HFFc6 (cell line): ENCODE data around the gene ICA1L. TPM values are rescaled to one million over a fixed set of nuclear protein-coding genes. Genes with fewer than 3 reads are reported as not detected.

Experiments
- DNase-seq: peaks from one replicate; pipeline ENCODE4 v3.0.0-alpha.2; 2018
- H3K27ac Mint-ChIP-seq: 2 replicates; pipeline ENCODE4 v1.8.0; 2020; ENCODE audit warnings: mild to moderate bottlenecking, mixed read lengths
- H3K27me3 Mint-ChIP-seq: 2 replicates; pipeline ENCODE4 v1.8.0; 2021; ENCODE audit warnings: mild to moderate bottlenecking, moderate library complexity, mixed read lengths; ENCODE audit not compliant: insufficient read depth
- H3K36me3 Mint-ChIP-seq: 2 replicates; pipeline ENCODE4 v1.8.0; 2021; ENCODE audit warnings: low read depth, mixed read lengths
- H3K4me1 Mint-ChIP-seq: 2 replicates; pipeline ENCODE4 v1.8.0; 2020; ENCODE audit warnings: low read depth, mixed read lengths
- H3K4me3 Mint-ChIP-seq: 2 replicates; pipeline ENCODE4 v1.8.0; 2020; ENCODE audit warnings: mild to moderate bottlenecking, moderate library complexity, mixed read lengths
- H3K9me3 Mint-ChIP-seq: 2 replicates; pipeline ENCODE4 v1.8.0; 2020; ENCODE audit warnings: mild to moderate bottlenecking, mixed read lengths
- total RNA-seq, 6 experiments: library from RNA; stranded (reverse); fragmentation: NEBNext Ultra II Directional; extraction: Animal tissue kit (Norgen Biotek cat#: 25700); gene quantifications; 2 replicates in 1 of 6; 3 replicates in 5 of 6; pipeline ENCODE4 v1.2.3, GENCODE V29; 2021
- TF ChIP-seq, protein P1 (sequence below): fragments of 200-600 bp; sonication (generic); IDR thresholded peaks from 2 replicates; pipeline ENCODE4 v1.5.0; 2021; ENCODE audit warnings: antibody characterized with exemption, mild to moderate bottlenecking

The ICA1L gene
- total RNA-seq, 6 experiments from 2014 or later, result 2.6 to 4.5 (median 3.2) TPM

DNA sequence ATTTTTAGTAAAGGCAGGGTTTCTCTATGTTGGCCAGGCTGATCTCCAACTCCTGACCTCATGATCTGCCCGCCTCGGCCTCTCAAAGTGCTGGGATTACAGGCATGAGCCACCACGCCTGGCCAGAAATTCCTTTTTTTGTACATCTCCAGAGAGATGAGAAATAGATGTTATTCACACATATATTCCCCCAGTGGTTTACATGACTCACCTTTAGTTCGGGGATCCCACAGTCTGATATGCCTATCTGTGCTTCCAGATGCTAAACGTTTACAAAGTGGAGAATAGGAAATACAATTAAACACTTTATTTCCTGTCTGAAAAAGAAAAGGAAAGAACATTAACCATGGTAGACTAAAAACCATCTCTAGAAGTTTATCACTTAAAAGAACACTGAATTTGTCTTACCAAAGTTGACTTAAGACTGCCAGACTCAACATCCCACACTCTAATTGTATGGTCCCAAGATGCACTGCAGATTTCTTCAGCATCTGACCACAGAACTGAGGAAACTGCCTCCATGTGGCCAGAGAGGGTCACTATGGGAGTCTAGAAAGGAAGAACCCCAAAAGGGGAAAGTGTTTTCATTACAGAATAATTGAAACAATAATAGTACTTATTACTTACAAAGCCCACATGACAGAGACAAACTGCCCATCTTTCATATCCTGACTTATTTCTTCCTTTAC lies 12.6 kb upstream of the ICA1L start:
- H3K27ac Mint-ChIP-seq, result peak overlapping the region; percentile 59
- no peaks in the 10 kb centered on the region for H3K9me3 Mint-ChIP-seq
- peaks cover 24% of the 10 kb centered on the region for H3K4me1 Mint-ChIP-seq
- peak; percentile 56 for DNase-seq
- no peaks in the 10 kb centered on the region for H3K27me3 Mint-ChIP-seq
- peaks cover 10% of the 10 kb centered on the region for H3K36me3 Mint-ChIP-seq
- no peak overlapping the region for H3K4me3 Mint-ChIP-seq
- TF ChIP-seq, protein P1, sequence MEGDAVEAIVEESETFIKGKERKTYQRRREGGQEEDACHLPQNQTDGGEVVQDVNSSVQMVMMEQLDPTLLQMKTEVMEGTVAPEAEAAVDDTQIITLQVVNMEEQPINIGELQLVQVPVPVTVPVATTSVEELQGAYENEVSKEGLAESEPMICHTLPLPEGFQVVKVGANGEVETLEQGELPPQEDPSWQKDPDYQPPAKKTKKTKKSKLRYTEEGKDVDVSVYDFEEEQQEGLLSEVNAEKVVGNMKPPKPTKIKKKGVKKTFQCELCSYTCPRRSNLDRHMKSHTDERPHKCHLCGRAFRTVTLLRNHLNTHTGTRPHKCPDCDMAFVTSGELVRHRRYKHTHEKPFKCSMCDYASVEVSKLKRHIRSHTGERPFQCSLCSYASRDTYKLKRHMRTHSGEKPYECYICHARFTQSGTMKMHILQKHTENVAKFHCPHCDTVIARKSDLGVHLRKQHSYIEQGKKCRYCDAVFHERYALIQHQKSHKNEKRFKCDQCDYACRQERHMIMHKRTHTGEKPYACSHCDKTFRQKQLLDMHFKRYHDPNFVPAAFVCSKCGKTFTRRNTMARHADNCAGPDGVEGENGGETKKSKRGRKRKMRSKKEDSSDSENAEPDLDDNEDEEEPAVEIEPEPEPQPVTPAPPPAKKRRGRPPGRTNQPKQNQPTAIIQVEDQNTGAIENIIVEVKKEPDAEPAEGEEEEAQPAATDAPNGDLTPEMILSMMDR, result peak; percentile 62

DNA sequence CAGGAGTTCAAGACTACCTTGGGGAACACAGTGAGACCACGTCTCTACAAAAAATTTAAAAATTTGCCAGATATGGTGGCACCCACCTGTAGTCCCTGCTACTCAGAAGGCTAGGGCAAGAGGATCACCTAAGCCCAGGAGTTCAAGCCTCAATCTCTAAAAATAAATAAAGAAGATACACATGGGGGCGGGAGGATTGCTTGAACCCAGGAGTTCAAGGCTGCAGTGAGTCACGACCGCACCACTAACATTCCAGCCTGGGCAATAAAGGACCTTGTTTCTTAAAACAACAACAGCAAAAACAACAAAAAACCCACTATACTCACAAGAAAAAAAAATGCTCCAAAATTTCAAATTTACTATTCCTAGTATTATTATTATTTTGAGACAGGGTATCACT lies 10.0 kb upstream of the ICA1L start:
- Mint-ChIP-seq H3K27ac (no peak overlapping the region), H3K9me3 (no peaks in the 10 kb centered on the region), H3K4me1 (peaks cover 24% of the 10 kb centered on the region), H3K4me3 (no peak overlapping the region), H3K36me3 (peaks cover 10% of the 10 kb centered on the region; the same call in 1 of the 2 replicates), H3K27me3 (no peaks in the 10 kb centered on the region)
- TF ChIP-seq, protein P1, result no peak
- no peak for DNase-seq

DNA sequence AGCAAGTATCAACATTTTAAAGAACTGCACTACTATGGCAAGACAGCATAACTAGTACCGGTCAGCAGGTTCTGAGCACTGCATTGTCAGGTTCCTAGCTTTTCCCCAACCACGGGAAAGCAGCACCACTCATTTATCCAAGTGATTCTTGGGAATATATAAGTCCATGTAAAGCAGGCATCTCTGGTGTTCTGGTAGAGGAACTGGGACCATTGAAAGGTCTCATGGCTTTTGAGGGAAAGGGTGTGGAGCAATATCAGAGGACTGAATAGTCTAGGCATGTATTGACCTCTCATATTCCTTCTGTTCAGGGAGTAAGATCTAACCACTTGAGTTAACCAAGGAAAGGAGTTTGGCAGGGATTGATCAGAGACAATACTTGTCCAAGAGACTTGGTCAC lies 6.1 kb upstream of the ICA1L start:
- Mint-ChIP-seq H3K4me1 (no peaks in the 10 kb centered on the region), H3K27me3 (no peaks in the 10 kb centered on the region), H3K27ac (no peak overlapping the region), H3K4me3 (no peak overlapping the region), H3K36me3 (0 out of 2 replicates have a peak, but pooled peaks cover 4% of the 10 kb centered on the region), H3K9me3 (no peaks in the 10 kb centered on the region)
- TF ChIP-seq, protein P1, result no peak
- no peak for DNase-seq

DNA sequence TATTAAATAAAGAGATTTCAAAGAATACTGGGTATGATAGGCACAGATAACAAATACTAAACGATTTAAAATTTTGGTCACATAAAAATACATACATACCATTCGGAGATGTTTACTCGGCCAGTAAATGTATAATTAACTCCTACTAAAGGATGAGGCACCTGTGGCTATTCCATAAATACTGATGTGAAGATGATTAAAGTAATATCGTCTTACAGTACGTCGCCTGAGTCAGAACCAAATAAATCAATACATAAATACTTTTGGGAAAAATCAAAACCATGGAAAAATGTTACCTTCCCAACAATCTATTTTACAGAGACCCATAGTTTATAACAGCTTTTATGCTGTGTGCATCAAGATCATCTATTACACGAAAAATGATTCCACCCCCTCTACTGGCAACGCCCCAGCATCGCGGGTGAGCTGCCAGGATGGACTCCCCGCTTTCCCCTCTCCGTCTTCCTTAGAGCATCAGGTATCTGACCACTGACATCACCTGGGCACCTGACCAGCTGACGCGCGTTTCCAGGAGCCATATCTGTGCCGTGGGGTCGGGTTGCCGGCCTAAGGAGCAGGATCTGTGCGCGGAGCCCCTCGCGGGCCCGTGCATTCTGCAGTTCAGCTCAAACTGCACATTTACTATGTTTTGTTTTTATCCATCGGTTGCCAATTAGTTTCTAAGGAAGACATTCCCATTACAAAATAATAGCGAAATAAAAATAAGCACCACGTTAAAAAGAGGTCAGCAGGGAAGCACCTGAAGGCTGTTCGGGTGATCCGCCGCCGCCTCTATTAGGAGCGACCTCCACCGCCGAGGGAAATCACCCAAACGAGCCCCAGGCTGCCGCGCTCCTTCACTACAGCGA lies 901 bp downstream of the ICA1L start:
- peak overlapping the region; percentile 90 for H3K27ac Mint-ChIP-seq
- H3K27me3 Mint-ChIP-seq, result no peaks in the 10 kb centered on the region
- H3K4me1 Mint-ChIP-seq, result peaks cover 21% of the 10 kb centered on the region
- peak; percentile 48 for DNase-seq
- no peaks in the 10 kb centered on the region for H3K36me3 Mint-ChIP-seq
- peak overlapping the region; percentile 95 for H3K4me3 Mint-ChIP-seq
- TF ChIP-seq, protein P1, result peak; percentile 73
- H3K9me3 Mint-ChIP-seq, result no peaks in the 10 kb centered on the region

DNA sequence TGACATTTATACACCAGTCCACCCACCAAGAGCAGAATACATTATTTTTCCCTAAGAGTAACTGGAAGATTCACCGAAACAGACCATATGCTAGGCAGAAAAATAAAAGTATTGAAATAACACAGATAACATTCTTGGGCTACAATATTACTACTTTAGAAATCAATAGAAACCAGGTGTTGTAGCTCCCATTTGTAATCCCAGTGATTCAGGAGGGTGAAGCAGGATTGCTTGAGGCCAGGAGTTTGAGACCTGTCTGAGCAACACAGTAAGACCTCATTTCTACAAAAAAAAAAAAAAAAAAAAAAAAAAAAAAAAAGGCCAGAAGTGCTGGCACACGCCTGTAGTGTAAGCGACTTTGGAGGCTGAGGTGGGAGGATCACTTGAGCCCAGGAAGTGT lies 9.6 kb downstream of the ICA1L start:
- Mint-ChIP-seq H3K27me3 (no peaks in the 10 kb centered on the region; the same call in 1 of the 2 replicates), H3K9me3 (peaks cover 6% of the 10 kb centered on the region; the same call in 1 of the 2 replicates), H3K27ac (no peak overlapping the region), H3K4me3 (no peak overlapping the region), H3K36me3 (no peaks in the 10 kb centered on the region), H3K4me1 (no peaks in the 10 kb centered on the region)
- TF ChIP-seq, protein P1, result no peak
- no peak for DNase-seq
